Mesenchymal stem cell (in vitro differentiated cells and primary cell): Measurements from ENCODE around the gene CD27.

ENCODE experiments used
- DNase-seq: peaks from one replicate; pipeline ENCODE4 v3.0.0-alpha.2; 2013
- H2AFZ ChIP-seq: one replicate; pipeline ENCODE4 v1.6.1; 2013; ENCODE audit warnings: low read depth, mild to moderate bottlenecking, control low read depth, inconsistent platforms, low read length, moderate library complexity
- H2AK5ac ChIP-seq: 2 replicates; pipeline ENCODE4 v1.6.1; 2013; ENCODE audit warnings: low read length, moderate library complexity, mild to moderate bottlenecking, inconsistent platforms; ENCODE audit not compliant: severe bottlenecking
- H2BK120ac ChIP-seq: one replicate; pipeline ENCODE4 v1.6.1; 2013; ENCODE audit warnings: low read depth, mild to moderate bottlenecking, inconsistent platforms, low read length, moderate library complexity
- H2BK12ac ChIP-seq, 2 experiments: one replicate each; pipeline ENCODE4 v1.6.1; 2013; ENCODE audit warnings: inconsistent platforms in 2 of 2, low read length in 2 of 2, mild to moderate bottlenecking in 2 of 2, moderate library complexity in 2 of 2, control low read depth in 1 of 2
- H2BK15ac ChIP-seq: one replicate; pipeline ENCODE4 v1.6.1; 2013; ENCODE audit warnings: mild to moderate bottlenecking, low read depth, inconsistent platforms; ENCODE audit not compliant: poor library complexity, severe bottlenecking
- H2BK5ac ChIP-seq: 2 replicates; pipeline ENCODE4 v1.6.1; 2013; ENCODE audit warnings: low read depth, mild to moderate bottlenecking, low read length, control low read depth, inconsistent platforms; ENCODE audit not compliant: poor library complexity, severe bottlenecking
- H3K14ac ChIP-seq, 2 experiments: one replicate each; pipeline ENCODE4 v1.6.1; 2013; ENCODE audit warnings: inconsistent platforms in 2 of 2, low read length in 2 of 2, control low read depth in 1 of 2, mild to moderate bottlenecking in 1 of 2, moderate library complexity in 1 of 2
- H3K18ac ChIP-seq, 2 experiments: one replicate each; pipeline ENCODE4 v1.6.1; 2013; ENCODE audit warnings: inconsistent platforms in 2 of 2, low read length in 2 of 2, control low read depth in 1 of 2, low read depth in 1 of 2, mild to moderate bottlenecking in 1 of 2
- H3K23ac ChIP-seq, 2 experiments: one replicate each; pipeline ENCODE4 v1.6.1; 2013; ENCODE audit warnings: inconsistent platforms in 2 of 2, low read length in 2 of 2, mild to moderate bottlenecking in 2 of 2, moderate library complexity in 2 of 2, control low read depth in 1 of 2
- H3K27ac ChIP-seq: 2 replicates; pipeline ENCODE4 v1.5.1; 2013; ENCODE audit warnings: mild to moderate bottlenecking, moderate library complexity, low read length, control low read depth, inconsistent platforms; ENCODE audit not compliant: poor library complexity, severe bottlenecking
- H3K27me3 ChIP-seq, 2 experiments: 2 replicates each; pipeline versions ENCODE4 v1.6.1 to v1.7.0; 2013; ENCODE audit warnings: low read length in 2 of 2, mild to moderate bottlenecking in 2 of 2, moderate library complexity in 2 of 2, control low read depth in 1 of 2, inconsistent platforms in 1 of 2; ENCODE audit not compliant: control insufficient read depth in 1 of 2, insufficient read depth in 1 of 2
- H3K36me3 ChIP-seq, 2 experiments: 2 replicates each; pipeline versions ENCODE4 v1.6.1 to v1.7.0; 2013; ENCODE audit warnings: low read length in 2 of 2, control low read depth in 1 of 2, inconsistent platforms in 1 of 2, low read depth in 1 of 2, mild to moderate bottlenecking in 1 of 2; ENCODE audit not compliant: insufficient read depth in 2 of 2, control insufficient read depth in 1 of 2
- H3K4ac ChIP-seq, 2 experiments: one replicate each; pipeline ENCODE4 v1.6.1; 2013; ENCODE audit warnings: inconsistent platforms in 2 of 2, low read length in 2 of 2, mild to moderate bottlenecking in 2 of 2, moderate library complexity in 2 of 2, control low read depth in 1 of 2, low read depth in 1 of 2
- H3K4me1 ChIP-seq: 2 replicates; pipeline ENCODE4 v1.6.1; 2013; ENCODE audit warnings: low read depth, low read length, control low read depth; ENCODE audit not compliant: control insufficient read depth, insufficient read depth
- H3K4me2 ChIP-seq: 2 replicates; pipeline ENCODE4 v1.6.1; 2013; ENCODE audit warnings: low read length, mild to moderate bottlenecking, inconsistent platforms; ENCODE audit not compliant: poor library complexity, severe bottlenecking
- H3K4me3 ChIP-seq, 2 experiments: 2 replicates each; pipeline versions ENCODE4 v1.5.1 to v1.7.0; 2013; ENCODE audit warnings: low read length in 2 of 2, mild to moderate bottlenecking in 2 of 2, control low read depth in 1 of 2, low read depth in 1 of 2; ENCODE audit not compliant: insufficient read depth in 1 of 2
- H3K79me1 ChIP-seq: replicated peaks from 2 replicates; pipeline ENCODE4 v1.6.1; 2013; ENCODE audit warnings: mild to moderate bottlenecking, control low read depth, low read length, inconsistent platforms; ENCODE audit not compliant: poor library complexity, severe bottlenecking
- H3K9ac ChIP-seq: 2 replicates; pipeline ENCODE4 v1.7.0; 2013; ENCODE audit warnings: mild to moderate bottlenecking, low read length, moderate library complexity
- H3K9me3 ChIP-seq: 2 replicates; pipeline ENCODE4 v1.7.0; 2013; ENCODE audit warnings: mild to moderate bottlenecking, low read length; ENCODE audit not compliant: control insufficient read depth
- H4K8ac ChIP-seq: one replicate; pipeline ENCODE4 v1.6.1; 2013; ENCODE audit warnings: inconsistent platforms, mild to moderate bottlenecking, low read length, moderate library complexity
- H4K91ac ChIP-seq: one replicate; pipeline ENCODE4 v1.6.1; 2013; ENCODE audit warnings: mild to moderate bottlenecking, low read length, inconsistent platforms
- WGBS: methylation state at CpG from one replicate; pipeline ENCODE4 v1.1.7; 2013; ENCODE audit warnings: mixed read lengths; 5-methylcytosine and 5-hydroxymethylcytosine counted together

CD27 gene

DNA sequence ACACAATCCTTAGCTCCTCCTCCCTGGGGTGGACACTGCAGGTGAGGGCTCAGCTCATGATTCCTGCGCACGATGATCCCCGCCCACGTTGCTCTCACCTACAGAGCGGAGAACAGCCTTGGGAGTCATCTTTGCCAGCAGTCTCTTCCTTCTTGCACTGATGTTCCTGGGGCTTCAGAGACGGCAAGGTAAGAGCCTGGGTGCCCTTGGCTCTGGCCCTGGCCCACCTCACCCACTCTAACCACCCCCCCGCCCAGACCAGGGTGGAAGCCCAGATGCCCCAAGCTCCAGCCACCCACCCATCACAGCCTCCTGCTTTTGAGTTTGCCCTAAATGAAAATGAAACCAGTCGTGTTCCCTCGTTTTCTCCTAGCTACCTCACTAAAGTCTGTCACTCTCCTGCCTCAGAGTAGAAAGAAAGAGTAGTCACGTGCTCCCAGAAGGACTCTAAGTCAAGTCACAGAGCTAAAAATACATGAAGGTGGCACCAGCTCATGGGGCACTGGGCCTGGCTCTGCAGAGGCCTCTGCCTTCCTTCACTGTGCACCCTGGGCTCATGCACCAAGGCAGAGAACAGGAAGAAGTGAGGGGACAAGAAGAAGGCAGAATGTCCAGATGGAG lies 16.1 kb downstream of the CD27 start:
- Histone ChIP-seq H3K27ac (no peak overlapping the region), H2BK15ac (no peak overlapping the region), H3K9me3 (no peaks in the 10 kb centered on the region), H3K18ac (no peak overlapping the region), H2BK12ac (no peak overlapping the region), H2BK120ac (no peak overlapping the region), H3K27me3 (no peaks in the 10 kb centered on the region), H3K4me2 (no peak overlapping the region), H2BK5ac (no peak overlapping the region), H3K9ac (no peak overlapping the region), H3K4ac (no peak overlapping the region), H3K36me3 (peaks cover 58 to 85% of the 10 kb centered on the region in 2 experiments), H4K8ac (no peak overlapping the region), H2AFZ (no peak overlapping the region), H3K23ac (no peak overlapping the region), H3K4me3 (no peak overlapping the region), H3K79me1 (peaks cover 11% of the 10 kb centered on the region), H3K14ac (no peak overlapping the region), H2AK5ac (no peak overlapping the region), H4K91ac (no peak overlapping the region), H3K4me1 (peaks cover 3% of the 10 kb centered on the region)
- WGBS, result 92% methylated on average over 10 of the region's 10 CpGs
- no peak for DNase-seq

DNA sequence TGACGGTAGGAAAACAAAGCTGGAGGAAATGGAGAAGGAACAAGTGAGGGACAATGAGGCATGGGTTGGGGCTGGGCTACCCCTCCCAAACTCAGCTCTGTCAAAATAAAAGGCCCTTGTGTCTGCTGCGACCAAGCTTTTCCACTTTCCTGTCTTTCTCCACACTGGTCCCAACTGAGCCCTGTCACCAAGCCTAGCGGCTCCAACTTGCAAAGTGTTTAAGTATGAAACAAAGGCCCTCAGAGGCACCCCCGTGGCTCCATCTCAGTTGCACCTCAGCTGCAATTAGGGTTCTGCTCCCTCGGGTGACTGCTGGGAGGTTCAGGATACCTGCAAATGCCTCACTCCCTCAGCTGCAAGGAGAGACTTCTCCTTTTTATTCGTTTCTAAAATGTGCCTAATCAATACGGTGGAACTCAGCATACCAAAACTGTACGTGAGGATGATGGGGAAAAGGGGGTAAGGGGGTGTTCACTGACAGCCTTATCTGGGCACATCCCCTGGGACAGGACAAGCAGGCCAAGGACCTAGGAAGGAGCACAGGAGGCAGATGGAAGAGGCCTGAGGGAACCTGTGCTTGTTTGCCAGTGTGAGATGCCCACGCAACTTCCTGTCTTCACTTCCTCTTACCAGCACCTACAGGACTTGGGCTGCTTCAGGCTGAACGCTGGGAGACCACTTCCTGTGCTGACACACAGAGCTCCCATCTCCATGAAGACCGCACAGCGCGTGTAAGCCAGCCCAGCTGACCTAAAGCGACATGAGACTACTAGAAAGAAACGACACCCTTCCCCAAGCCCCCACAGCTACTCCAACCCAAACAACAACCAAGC lies 16.9 kb downstream of the CD27 start:
- no peak overlapping the region for H3K4me2 ChIP-seq
- H3K18ac ChIP-seq, result no peak overlapping the region
- no peak overlapping the region for H3K9ac ChIP-seq
- no peak overlapping the region for H2AFZ ChIP-seq
- no peak overlapping the region for H3K23ac ChIP-seq
- H3K27ac ChIP-seq, result no peak overlapping the region
- no peak overlapping the region for H3K4me3 ChIP-seq
- no peak overlapping the region for H3K14ac ChIP-seq
- no peak overlapping the region for H4K8ac ChIP-seq
- H2BK12ac ChIP-seq, result no peak overlapping the region
- peaks cover 62 to 93% of the 10 kb centered on the region in 2 experiments for H3K36me3 ChIP-seq
- H3K9me3 ChIP-seq, result no peaks in the 10 kb centered on the region
- DNase-seq, result no peak
- H2BK15ac ChIP-seq, result no peak overlapping the region
- no peak overlapping the region for H3K4ac ChIP-seq
- H3K79me1 ChIP-seq, result peaks cover 16% of the 10 kb centered on the region
- no peak overlapping the region for H4K91ac ChIP-seq
- 88% methylated on average over 11 of the region's 15 CpGs for WGBS
- H2BK120ac ChIP-seq, result no peak overlapping the region
- H2AK5ac ChIP-seq, result no peak overlapping the region
- no peaks in the 10 kb centered on the region for H3K27me3 ChIP-seq
- H3K4me1 ChIP-seq, result peaks cover 3% of the 10 kb centered on the region
- H2BK5ac ChIP-seq, result no peak overlapping the region

DNA sequence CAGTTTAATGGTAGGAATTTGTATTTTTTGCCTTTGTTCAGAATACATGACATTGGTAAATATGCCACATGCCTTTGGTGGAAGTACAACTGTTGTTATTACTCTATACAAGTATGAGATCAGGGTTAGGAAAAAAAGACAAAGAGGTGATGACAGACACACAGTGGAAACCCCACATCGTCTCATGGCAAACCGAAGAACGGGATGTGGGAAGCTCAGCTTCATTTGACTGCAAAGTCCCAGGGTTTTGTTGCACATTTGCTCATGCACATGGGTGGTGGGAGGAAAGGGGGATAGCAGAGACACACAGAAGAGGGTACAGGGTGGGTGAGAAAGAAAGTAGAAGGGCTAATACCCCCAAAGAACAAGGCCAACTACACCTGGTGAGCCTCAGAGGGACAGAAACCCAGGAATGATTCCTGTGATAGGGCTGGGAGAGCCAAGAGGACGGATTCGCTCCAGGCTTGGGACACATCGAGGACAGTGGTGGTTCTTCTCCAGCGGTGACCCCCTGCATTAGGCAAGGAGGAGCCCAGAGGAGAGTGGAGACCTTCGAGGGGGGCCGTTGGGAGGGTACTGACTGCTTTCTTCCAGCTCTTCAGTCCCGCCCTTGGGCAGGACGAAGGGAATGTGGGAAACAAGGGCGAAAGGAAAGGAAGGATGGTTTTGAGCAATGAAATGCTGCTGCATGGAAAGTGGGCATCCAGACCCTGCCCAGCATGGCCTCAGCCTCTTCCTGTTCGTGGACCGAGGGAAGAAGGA lies 17.7 kb downstream of the CD27 start:
- H3K79me1 ChIP-seq, result peaks cover 17% of the 10 kb centered on the region
- 95% methylated on average over 14 of the region's 14 CpGs for WGBS
- no peak overlapping the region for H3K4ac ChIP-seq
- no peak overlapping the region for H4K91ac ChIP-seq
- H3K4me2 ChIP-seq, result no peak overlapping the region
- no peak overlapping the region for H3K27ac ChIP-seq
- H3K36me3 ChIP-seq, result peaks cover 59 to 86% of the 10 kb centered on the region in 2 experiments
- H3K18ac ChIP-seq, result no peak overlapping the region
- no peak overlapping the region for H2BK5ac ChIP-seq
- H3K9me3 ChIP-seq, result no peaks in the 10 kb centered on the region
- H3K23ac ChIP-seq, result no peak overlapping the region
- H3K14ac ChIP-seq, result no peak overlapping the region
- no peak overlapping the region for H2BK120ac ChIP-seq
- no peak overlapping the region for H2BK12ac ChIP-seq
- no peak for DNase-seq
- H2BK15ac ChIP-seq, result no peak overlapping the region
- H4K8ac ChIP-seq, result no peak overlapping the region
- no peak overlapping the region for H2AFZ ChIP-seq
- no peak overlapping the region for H3K4me3 ChIP-seq
- no peaks in the 10 kb centered on the region for H3K27me3 ChIP-seq
- H3K4me1 ChIP-seq, result peaks cover 2% of the 10 kb centered on the region
- no peak overlapping the region for H3K9ac ChIP-seq
- no peak overlapping the region for H2AK5ac ChIP-seq

DNA sequence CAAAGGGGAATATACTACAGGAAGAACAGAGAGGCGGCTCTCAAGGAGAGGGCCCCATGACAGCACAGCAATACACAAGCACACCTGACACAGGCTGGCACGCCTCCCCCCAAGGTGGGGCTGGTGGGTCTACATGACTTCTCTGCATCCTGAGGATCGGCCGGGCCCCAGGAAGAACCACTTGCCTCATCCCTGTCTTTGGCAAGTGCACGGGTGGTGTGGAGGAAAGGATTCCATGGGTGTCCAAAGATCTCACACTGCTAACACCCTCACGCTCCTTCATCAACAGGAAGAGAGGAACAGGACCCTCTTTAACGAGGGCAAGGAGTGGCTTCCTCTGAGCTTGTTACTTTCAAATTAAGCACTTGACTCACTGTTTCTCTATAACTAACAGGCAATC lies 18.5 kb downstream of the CD27 start:
- Histone ChIP-seq H3K4ac (no peak overlapping the region), H3K9ac (no peak overlapping the region), H3K79me1 (peaks cover 21% of the 10 kb centered on the region), H3K14ac (no peak overlapping the region), H4K8ac (no peak overlapping the region), H4K91ac (no peak overlapping the region), H2BK120ac (no peak overlapping the region), H3K9me3 (no peaks in the 10 kb centered on the region), H3K18ac (no peak overlapping the region), H3K4me3 (no peak overlapping the region), H3K4me2 (no peak overlapping the region), H3K4me1 (peaks cover 1% of the 10 kb centered on the region), H2BK12ac (no peak overlapping the region), H3K36me3 (peaks cover 53 to 80% of the 10 kb centered on the region in 2 experiments), H3K27ac (no peak overlapping the region), H2AK5ac (no peak overlapping the region), H2AFZ (no peak overlapping the region), H3K23ac (no peak overlapping the region), H3K27me3 (no peaks in the 10 kb centered on the region), H2BK15ac (no peak overlapping the region), H2BK5ac (no peak overlapping the region)
- WGBS, result 95% methylated on average over 7 of the region's 7 CpGs
- DNase-seq, result no peak
